Sigmoid colon (tissue), 4 donors: Measurements from ENCODE around the gene GPR108.

ENCODE experiments used
- CTCF ChIP-seq, 4 experiments: fragments of 450-650 bp in 3 of 4; fragments of 200-600 bp in 1 of 4; IDR thresholded peaks; one replicate each; pipeline ENCODE4 v1.5.1; 2016 to 2019; ENCODE audit warnings: antibody characterized with exemption in 4 of 4, mild to moderate bottlenecking in 3 of 4, moderate library complexity in 2 of 4
- EP300 ChIP-seq, 4 donors: sonication (generic); formaldehyde crosslinking; IDR thresholded peaks; one replicate each; pipeline ENCODE4 v1.6.1; 2017; ENCODE audit warnings: antibody characterized with exemption in 4 of 4
- POLR2A ChIP-seq, 2 donors: fragments of 450-650 bp; IDR thresholded peaks; one replicate each; pipeline ENCODE4 v1.6.1; 2016; ENCODE audit warnings: antibody characterized with exemption in 2 of 2, mild to moderate bottlenecking in 2 of 2, moderate library complexity in 2 of 2
- POLR2AphosphoS5 ChIP-seq, 4 donors: sonication (generic); formaldehyde crosslinking; IDR thresholded peaks; one replicate each; pipeline ENCODE4 v1.6.1; 2017; ENCODE audit warnings: antibody characterized with exemption in 4 of 4

GRCh38 chr19:6699935-6700334 lies 37.4 kb downstream of the GPR108 start:
- no peak for TF ChIP-seq CTCF (IDR thresholded peaks at IDR 0.05)
- TF ChIP-seq POLR2A (IDR thresholded peaks at IDR 0.05), result no peak
- no peak for TF ChIP-seq EP300 (IDR thresholded peaks at IDR 0.05)
- TF ChIP-seq POLR2AphosphoS5 (IDR thresholded peaks at IDR 0.05), result no peak
